ENCODE data around the gene POLR1G.

Gene POLR1G

DNA sequence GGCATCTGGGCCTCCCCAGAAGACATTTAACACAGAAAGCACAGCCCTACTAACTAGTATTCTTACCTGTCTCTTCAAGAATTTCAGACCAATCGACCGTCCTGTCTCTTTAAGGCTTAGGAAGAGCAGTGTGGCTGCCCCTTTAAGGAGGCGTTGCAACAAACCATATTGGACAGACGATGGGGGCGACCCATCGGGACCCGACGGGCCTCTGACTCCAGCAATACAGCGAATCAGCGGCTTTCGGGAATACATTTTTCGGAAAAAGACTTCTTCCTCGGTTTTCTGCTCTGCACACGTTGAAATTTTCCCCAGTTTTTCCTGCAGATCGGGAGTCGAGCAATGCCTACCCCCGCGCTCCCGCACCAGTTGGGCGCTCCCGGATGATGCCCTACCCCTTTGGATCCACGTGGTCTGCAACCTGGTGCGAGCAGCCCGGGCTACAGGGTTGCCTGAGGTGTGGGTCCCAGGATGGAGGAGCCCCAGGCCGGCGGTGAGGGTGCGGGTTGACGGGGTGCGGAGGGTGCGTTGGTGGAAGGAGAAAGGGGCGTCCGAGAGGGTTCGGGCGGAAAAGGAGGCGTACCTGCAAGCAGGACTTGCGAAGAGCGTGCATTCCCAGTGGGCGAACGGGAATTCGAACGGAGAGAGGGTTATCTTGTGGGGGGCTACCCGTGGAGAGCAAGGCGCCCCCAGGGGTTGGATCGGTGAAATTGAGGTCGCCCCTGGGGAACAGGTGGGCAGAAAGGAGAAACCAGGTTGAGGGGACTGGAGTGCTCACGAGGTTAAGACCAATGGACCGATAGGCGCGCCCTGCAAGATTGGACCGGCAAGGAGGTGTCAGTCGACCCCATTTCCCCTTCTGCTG lies at the start of gene POLR1G:
TSS of gene POLR1G (plus strand) at position 419 of the 865 bp plus-strand sequence. CDS start at position 472, 53 bp downstream.
- peak; percentile 60 to 75 (median 65) for DNase-seq (ENCODE audit: low read depth in 3 of 3)

- no peak for DNase-seq (ENCODE audit: low read depth in 3 of 3)
These were observed 49.5 kb upstream of the POLR1G start for GRCh38 chr19:45356760-45357444.

DNA sequence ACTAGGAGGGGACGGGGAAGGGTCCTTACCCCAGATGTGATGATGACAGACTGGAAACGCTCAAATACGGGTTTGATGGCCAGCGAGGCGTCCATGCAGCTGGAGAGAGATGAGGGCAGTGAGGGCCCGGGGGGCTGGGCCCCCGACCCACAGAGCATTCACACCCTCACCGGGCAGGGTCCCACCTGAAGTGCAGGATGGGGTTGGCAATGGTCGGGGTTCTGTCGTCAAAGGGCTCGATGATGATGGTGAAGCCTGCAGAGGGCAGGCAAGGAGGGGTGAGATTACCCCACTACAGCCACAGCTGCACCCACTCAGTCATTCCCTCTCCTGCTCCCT lies 49.0 kb upstream of the POLR1G start:
- DNase-seq (ENCODE audit: low read depth in 3 of 3), result no peak

- DNase-seq (ENCODE audit: low read depth in 3 of 3), result no peak
These were observed 48.1 kb upstream of the POLR1G start for GRCh38 chr19:45358213-45358792.

DNA sequence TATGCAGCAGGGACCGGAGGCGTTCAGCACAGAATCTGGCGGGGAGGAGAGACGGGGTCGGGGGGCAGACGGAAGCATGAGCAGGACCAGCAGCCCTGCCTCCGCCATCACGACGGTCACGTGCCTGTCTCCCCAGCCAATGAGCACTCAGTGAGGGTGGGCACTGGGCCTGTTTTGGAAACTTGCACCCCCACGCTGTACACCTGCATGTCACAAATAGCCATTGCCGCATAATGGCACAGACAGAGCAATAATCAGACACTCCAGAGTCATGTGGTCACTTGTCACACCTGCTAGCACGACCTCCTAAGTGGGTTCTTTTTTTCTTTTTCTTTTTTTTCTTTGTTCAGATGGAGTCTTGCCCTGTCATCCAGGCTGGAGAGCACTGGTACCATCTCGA lies 44.8 kb upstream of the POLR1G start:
- no peak for DNase-seq (ENCODE audit: low read depth in 3 of 3)

DNA sequence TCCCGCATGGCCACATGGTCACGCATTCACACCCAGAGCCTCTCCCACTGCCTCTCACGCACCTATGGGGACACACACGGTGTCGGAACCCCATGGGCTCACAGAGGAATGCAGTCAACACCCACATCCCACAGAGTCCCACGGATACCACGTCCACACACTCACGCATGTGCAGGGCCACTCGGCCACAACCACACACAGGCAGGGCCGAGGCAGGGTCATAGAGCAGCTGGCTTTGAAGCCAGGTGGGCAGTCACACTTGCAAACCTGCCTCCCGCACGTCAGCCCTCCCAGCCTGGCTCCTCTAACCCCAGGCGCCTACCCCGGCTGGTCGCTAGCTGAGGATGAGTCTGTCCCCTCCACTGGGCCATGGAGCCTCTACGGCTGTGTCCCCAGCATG lies 44.2 kb upstream of the POLR1G start:
- no peak for DNase-seq (ENCODE audit: low read depth in 3 of 3)

GRCh38 chr19:45363861-45364459 lies 42.5 kb upstream of the POLR1G start:
- DNase-seq (ENCODE audit: low read depth in 3 of 3), result no peak

GRCh38 chr19:45364696-45365095 lies 41.7 kb upstream of the POLR1G start:
- no peak for DNase-seq (ENCODE audit: low read depth in 3 of 3)

DNA sequence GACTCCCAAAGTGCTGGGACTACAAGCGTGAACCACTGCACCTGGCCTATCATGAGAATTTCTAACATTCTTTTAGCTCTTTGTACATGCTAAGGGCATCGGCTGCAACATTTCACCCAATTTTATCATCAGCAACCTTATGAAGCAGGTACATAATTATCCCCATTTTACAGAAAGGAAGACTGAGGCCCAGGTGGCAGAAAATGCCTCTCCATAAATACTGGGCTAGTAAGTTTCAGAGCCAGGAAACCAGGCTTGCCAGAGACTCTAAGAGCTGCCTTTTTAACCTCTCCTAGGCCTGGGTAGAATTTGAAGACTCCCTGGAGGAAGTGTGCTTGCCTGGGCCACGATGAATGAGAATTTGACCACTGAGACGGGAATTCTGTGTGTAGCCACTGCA lies 38.3 kb upstream of the POLR1G start:
- no peak for DNase-seq (ENCODE audit: low read depth in 3 of 3)

GRCh38 chr19:45368737-45369340 lies 37.6 kb upstream of the POLR1G start:
- DNase-seq (ENCODE audit: low read depth in 3 of 3), result no peak

DNA sequence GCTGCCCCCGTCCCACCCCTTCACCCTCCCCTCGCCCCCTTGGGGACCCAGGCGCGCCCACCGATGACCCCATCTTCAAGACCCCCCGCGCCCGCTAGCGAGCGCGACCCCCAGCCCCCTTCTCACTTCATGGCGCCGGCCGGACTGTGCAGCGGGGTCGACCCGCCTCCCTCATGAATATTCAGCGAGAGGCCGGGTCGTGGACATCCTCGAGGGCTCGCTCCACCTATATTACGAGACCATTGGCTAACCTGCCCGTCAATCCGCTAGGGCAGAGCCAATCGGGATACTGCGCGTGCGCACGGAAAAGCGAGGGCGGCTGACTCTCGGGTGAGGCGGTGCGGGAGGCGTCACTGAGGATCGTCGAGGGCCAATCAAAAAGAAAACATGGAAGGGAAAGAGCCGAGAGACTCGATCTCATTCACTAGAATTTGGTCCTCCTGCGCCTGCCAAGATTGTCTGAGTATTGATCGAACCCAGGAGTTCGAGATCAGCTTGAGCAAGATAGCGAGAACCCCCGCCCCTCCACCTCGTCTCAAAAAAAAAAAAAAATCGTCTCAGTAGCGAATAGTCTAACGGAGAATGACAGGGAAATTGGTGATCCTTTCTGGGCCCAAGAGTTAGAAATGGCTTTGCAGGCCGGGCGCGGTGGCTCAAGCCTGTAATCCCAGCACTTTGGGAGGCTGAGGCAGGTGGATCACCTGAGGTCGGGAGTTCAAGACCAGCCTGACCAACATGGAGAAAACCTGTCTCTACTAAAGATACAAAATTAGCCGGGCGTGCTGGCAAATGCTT lies 35.8 kb upstream of the POLR1G start, which contains the start of gene ERCC2:
TSS of gene ERCC2 (minus strand) at position 164 of the 795 bp plus-strand sequence. CDS start at position 131, 33 bp downstream.
- DNase-seq (ENCODE audit: low read depth in 3 of 3), result peak; percentile 99 to 100 (median 99)

DNA sequence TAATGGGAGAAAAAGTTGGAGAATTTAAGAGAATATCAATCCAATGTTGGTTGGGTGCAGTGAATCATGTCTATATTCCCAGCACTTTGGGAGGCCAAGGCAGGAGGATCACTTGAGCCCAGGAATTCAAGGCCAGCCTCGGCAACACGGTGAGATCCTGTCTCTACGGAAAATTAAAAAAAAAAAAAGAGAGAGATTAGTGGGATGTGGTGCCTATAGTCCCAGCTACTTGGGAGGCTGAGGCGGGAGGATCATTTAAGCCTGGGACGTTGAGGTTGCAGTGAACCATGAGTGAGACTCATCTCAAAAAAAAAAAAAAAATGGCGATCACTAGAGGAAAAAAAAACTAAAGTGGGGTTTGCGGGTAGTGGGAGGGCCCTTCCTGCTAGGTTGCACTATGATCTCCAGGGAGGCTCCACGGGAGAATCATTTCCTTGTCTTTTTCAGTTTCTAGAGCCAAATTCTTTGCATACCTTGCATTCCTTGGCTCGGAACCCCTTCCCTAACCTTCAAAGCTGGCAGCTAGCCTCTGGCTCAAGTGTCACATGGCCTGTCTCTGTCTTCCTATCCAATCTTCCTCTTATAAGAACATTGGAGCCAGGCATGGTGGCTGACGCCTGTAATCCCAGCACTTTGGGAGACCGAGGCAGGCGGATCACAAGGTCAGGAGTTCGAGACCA lies 30.3 kb upstream of the POLR1G start:
- DNase-seq (ENCODE audit: low read depth in 3 of 3), result no peak

GRCh38 chr19:45380107-45380506 lies 26.3 kb upstream of the POLR1G start:
- no peak for DNase-seq (ENCODE audit: low read depth in 3 of 3)

GRCh38 chr19:45382426-45382825 lies 24.0 kb upstream of the POLR1G start:
- no peak for DNase-seq (ENCODE audit: low read depth in 3 of 3)

DNA sequence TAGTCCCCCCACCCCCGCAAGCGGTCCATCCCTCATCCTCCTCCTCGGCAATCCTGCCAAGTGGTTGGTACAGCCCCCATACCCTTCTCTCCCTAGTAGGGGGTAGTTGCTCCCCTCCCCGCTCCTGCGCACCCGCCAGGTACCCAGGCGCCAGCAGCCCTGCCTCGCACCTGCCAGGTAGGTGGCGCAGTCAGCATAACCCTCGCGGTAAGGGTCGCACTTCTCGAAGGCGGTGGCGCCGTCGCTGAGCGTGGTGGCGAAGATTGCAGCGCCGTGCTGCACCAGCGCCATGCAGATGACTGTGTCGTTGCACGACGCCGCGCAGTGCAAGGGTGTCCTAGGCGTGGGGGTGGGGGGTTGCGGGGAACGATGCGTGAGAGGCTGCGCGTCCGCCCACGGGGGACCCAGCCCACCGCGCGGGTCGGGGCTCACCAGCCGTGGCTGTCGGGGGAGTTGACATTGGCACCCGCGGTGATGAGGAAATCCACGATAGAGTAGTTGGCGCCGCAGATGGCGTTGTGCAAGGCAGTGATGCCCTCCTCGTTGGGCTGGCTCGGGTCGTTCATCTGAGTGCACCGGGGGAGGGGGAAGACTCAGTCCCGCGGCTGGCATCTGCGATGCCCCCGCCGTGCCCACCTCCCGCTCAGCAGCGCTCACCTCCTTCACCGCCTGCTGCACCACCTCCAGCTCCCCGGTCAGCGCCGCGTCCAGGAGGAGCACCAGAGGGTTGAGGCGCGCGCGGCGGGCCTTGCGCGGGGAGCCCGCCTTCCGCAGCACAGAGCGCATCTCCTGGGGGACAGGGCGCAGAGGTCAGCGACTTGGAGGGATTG lies 20.8 kb upstream of the POLR1G start:
- DNase-seq (ENCODE audit: low read depth in 3 of 3), result no peak

- no peak for DNase-seq (ENCODE audit: low read depth in 3 of 3)
These were observed 15.1 kb upstream of the POLR1G start for GRCh38 chr19:45391346-45391745.

- no peak for DNase-seq (ENCODE audit: low read depth in 3 of 3)
These were observed 14.4 kb upstream of the POLR1G start for GRCh38 chr19:45391871-45392665.

DNA sequence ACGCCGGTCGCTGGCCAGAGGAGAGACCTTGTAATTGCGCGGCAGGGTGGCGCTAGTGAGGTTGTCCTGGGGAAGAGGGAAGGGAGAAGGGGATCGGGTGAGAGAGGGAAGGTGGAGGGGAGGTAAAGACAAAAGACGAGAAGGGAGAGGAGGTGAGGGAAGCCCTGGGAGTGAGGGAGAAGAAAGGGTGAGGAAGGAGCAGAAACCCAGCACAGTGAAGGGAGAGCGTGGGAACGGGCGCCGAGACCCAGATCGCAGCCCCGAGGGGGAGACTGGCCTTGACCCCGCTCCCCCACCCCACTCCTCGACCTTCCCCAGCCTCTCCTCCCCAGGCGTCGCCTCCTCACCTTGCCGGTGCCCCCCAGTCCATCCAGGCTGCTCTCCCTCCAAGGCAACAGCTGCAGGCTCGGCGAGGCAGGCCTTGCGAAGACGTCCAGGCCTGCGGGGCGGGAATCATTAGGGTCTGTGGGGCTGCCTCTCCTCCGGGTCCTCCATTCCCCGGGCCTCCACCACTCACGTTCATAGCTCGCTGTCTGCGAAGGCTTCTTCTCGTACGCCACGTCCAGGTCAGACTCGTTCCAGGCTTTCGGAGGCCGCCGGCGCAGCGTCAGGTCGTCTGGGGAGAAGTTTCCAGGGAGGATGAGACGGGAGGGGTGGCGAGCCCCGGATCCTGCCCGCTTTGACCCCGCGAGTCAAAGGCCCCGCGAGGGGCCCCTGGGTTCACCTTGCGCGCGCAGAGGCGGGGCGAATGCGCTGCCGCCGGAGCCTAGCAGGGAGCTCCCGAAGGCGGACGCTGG lies 10.4 kb upstream of the POLR1G start:
- DNase-seq (ENCODE audit: low read depth in 3 of 3), result no peak

Data from stimulated activated CD4-positive, alpha-beta T cell treated with anti-CD3 and anti-CD28 coated beads, TNF-alpha, amount 100 ng/mL, for 48 hours (primary cell).